Hematopoietic multipotent progenitor cell treated with erythropoietin and hydrocortisone succinate and interleukin-3 and kit ligand, for 4 days (in vitro differentiated cells): Measurements from ENCODE around the gene RGR.

ENCODE experiments used
- DNase-seq: peaks from one replicate; pipeline ENCODE4 v3.0.0-alpha.2; 2015

The RGR gene

GRCh38 chr10:84244651-84245270 is at the start of gene RGR:
TSS of gene RGR (plus strand) at chr10:84245053. CDS start at chr10:84245091, 38 bp downstream.
- DNase-seq, result no peak

DNA sequence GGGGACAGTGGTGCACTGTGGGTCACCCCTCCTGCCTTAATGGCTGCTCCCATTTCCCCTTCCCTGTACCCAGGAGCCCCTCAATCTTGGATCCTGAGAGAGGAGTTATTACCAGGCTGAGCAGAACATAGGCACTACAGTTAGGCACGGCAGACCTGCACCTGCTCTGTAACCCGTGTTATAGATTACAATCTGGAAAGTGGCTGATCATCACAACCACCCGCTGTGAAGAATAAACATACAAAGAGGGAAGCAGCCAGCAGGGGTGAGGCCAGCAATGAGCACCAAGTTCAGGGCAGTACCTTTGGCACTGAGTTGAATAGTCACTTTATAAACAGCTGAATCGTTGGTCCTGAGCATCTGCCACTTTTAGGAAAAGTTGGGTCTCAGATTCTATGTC is 48.8 kb upstream of the RGR start:
- DNase-seq, result no peak

DNA sequence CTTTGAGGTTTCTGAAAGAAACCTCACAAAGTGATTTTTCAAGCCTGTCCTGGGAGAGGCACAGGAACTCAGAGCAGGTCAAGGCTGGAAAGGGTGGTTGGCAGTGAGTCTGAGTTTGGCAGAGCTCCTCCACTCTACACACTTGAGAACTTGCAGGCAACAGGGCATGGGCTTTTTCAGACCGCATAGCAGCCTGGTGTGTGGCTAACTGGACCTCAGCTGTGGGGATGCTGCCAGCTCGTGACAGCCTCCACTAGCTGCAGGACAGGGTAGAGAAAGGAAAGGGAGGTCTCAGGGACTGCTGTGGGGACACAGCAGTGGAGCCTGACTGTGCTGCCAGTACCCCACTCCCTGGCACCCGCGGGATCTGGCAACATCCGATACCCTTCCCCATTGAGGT is 47.9 kb upstream of the RGR start:
- no peak for DNase-seq

DNA sequence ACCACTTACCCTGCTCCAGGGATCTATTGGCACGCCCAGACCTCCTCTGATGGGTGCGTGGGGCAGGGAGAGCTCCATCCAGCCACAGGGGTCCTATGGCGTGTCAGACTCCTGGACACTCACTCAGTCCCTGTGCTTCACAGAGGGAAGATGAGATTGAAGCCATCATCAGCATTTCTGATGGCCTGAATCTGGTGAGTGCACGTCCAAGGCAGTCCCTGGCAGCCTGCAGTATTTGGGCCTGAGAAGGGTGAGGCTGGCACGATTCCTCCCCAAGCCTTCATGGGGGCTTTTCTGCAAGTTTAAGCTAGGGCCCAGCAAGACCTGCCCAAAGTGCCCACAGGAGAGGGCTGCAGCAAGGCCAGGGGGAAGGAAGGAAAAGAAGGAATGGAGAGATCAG is 47.2 kb upstream of the RGR start:
- DNase-seq, result no peak

DNA sequence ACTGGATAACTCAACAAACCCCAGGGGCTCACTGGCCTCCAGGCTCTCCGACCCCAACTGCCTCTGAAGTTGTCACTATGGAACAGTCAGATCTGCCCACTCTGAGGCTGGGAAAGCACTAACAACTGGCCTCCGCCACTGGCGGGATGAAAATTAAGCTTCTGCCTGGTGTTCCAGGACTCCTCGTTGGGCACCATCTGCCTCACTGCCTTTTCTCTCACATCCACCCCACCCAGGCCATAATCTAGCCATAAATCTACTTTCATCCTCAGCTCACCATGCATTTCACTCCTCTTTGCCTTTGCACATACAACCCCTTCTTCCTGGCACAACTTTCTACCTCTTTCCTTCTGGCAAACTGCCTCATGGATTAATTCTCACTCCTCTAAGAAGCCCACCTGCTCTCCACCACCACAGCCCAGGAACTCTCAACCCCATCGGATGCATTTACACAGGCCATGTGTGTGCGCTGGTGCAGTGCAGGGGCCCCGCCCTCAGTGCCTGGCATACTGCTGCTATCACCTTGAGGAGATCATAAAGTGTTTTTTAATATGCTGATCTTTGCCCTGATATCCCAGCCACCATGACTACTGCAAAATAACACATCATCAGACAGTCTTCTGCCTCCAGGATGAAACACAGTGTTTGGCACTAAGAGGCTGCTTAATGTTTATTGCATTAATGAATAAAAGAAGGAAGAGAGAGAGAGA is 46.5 kb upstream of the RGR start:
- DNase-seq, result no peak

DNA sequence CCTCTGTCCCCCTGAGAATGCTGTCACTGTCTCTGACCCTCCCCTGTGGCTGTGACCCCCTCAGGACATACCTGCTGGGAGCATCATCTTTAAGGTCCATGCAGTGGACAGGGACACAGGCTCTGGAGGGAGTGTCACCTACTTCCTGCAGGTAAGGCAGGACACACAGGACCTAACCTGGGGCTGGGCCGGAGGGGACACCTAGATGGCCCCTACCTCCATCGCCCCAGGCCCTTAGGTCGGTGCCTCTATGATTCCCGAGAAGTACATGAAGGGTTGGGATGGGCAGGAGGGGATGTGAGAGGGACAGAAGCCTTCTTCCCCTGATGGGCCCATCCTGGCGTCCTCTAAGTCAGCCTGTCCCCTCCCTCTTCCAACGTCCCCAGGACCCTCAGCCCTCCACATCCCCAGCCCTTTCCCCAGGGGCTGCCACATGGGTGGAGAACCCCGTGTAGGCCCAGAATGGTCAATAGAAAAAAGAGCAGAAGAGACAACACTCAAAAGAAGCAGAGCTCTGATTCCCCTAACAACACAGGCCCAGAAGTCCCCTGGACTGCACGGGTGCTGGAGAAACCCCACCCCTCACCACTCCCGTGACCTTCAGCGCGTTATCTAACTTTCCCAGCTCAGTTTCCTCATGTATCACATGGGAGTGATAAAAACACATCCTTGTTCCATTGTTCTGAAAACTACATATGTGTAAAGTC is 44.2 kb upstream of the RGR start:
- peak; percentile 55 for DNase-seq

- no peak for DNase-seq
Measured at GRCh38 chr10:84201244-84201606, 43.6 kb upstream of the RGR start.

GRCh38 chr10:84201682-84202081 is 43.2 kb upstream of the RGR start:
- DNase-seq, result no peak

- DNase-seq, result no peak
Measured at GRCh38 chr10:84202349-84202748, 42.5 kb upstream of the RGR start.

DNA sequence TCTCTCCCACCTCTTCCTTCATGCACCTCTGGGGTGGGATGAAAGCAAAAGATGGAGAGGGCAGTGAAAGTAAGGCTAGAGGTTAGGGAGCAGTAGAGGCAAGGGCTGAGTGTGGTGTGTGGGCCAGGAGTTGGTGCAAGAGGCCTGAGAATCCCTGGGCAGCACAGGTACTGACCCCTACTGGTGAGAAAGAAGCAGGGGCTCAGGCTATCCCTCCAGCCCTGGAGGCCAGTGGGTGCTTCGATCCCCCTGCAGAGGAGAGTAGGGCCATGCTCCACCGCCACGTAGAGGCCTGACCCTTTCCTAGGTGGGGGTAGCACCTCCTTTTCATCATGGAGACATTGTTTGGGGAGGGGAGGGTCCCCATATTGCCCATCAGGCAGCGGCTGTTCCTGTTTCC is 40.7 kb upstream of the RGR start:
- DNase-seq, result peak; percentile 48

DNA sequence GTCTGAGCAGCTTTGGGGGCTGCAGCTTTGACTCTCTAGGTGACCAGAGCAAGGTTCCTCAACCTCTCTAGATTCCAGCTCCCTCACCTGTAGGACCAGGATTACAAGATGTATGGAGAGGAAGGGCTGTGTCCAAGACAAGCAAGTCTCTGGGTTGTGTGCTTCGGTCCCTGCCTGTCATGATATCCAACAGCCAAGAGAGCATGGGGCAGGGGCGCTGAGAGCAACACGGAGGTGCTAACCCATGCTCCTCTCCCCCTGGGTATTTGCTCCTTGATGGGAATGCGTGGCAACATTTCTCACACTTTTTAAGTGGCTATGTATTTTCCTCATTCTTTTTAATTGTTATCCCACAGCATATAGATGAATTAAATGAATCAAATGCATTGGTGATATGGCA is 40.2 kb upstream of the RGR start:
- no peak for DNase-seq

- peak; percentile 80 for DNase-seq
Measured at GRCh38 chr10:84205049-84205852, 39.6 kb upstream of the RGR start.

DNA sequence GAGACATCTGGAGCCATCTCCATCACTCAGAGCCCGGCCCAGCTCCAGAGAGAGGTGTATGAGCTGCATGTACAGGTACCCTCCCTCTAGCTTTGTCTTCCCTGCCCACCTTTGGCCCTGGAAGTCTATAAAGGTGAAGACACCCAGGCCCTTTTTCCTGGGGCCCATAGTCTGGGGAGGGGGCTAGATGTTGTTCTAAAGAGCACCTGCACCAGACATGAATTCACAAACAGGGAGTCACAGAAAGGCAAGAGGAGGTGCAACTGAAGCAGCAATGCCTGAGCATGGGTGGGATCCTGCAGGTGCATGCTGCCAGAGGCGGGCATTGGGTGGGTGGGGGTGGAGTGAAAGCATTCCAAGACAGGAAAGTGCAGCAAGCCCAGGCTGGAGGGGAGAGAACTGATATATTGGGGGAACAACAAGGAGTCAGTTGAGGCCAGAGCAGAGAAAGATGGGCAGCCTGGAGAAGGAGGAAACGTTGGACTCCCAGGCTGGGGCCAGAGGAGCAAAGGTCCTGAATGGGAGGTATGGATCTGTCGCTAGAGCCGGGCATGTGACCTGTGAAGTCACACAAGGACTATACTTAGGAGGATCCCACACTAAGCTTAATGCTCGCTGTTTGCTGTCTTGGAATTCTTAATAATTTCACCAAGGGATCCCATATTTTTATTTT is 38.9 kb upstream of the RGR start:
- DNase-seq, result no peak

DNA sequence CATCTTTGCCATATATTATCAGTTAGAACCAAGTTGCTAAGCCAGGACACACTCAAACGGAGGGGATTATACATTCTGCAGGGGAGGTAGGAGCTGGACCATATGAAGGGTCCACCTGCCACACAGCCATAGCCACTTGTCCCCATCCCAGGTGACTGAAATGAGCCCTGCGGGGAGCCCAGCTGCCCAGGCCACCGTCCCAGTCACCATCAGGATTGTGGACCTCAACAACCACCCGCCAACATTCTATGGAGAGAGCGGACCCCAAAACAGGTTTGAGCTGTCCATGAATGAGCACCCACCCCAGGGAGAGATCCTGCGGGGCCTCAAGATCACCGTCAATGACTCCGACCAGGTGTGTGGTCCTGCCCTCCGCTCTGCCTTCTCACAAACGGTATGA is 36.8 kb upstream of the RGR start:
- no peak for DNase-seq

- DNase-seq, result no peak
Measured at GRCh38 chr10:84211566-84211965, 33.3 kb upstream of the RGR start.

GRCh38 chr10:84212014-84212413 is 32.8 kb upstream of the RGR start:
- DNase-seq, result no peak

GRCh38 chr10:84213076-84213475 is 31.8 kb upstream of the RGR start:
- no peak for DNase-seq

GRCh38 chr10:84214046-84214572 is 30.7 kb upstream of the RGR start:
- DNase-seq, result no peak

GRCh38 chr10:84214612-84215235 is 30.1 kb upstream of the RGR start:
- peak; percentile 65 for DNase-seq

- no peak for DNase-seq
Measured at GRCh38 chr10:84216834-84217233, 28.0 kb upstream of the RGR start.

- no peak for DNase-seq
Measured at GRCh38 chr10:84217746-84218145, 27.1 kb upstream of the RGR start.

DNA sequence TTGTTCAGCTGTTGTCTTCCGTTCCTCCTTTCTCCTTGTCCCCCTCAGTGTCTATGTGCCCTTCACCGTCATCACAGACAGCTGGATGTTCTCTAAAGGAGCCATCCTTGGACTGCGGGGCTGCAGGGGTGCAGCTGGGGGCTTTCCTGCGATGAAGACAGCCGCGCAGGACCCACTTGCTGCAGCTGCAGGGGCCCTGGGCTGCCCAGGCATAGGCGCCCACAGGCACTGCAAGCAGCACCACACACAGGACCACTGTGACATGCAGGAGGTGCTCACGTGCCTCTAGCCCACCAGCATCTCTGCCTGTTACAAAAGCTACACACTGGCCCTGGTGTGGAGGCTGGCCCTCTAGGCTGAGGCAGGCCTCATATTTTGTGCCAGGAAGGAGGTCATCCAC is 22.9 kb upstream of the RGR start:
- no peak for DNase-seq
